Natural killer cell (primary cell): ENCODE data around the gene PRKN. TPM values are rescaled to one million over a fixed set of nuclear protein-coding genes. Genes with fewer than 3 reads are reported as not detected.

ENCODE experiments used
- ATAC-seq, 3 donors: fragments of 150-1000 bp in 2 of 3; fragments of 200-7000 bp in 1 of 3; cut with Tn5 transposase; 1 replicate in 1 of 3; 2 replicates in 2 of 3; pipeline ENCODE4 v1.10.0; 2021; ENCODE audit warnings: mild to moderate bottlenecking in 2 of 3, moderate library complexity in 2 of 3
- DNase-seq, 2 donors: peaks; one replicate each; pipeline versions ENCODE4 v3.0.0 to v3.0.0-alpha.2; 2013 to 2021; ENCODE audit warnings: mixed read lengths in 1 of 2
- H3K27ac ChIP-seq: one replicate; pipeline ENCODE4 v1.5.1; 2013; ENCODE audit warnings: mild to moderate bottlenecking, low read length
- H3K27me3 ChIP-seq: one replicate; pipeline ENCODE4 v1.6.1; 2013; ENCODE audit warnings: low read length; ENCODE audit not compliant: control insufficient read depth, insufficient read depth
- H3K36me3 ChIP-seq: one replicate; pipeline ENCODE4 v1.6.1; 2013; ENCODE audit warnings: low read length; ENCODE audit not compliant: control insufficient read depth, insufficient read depth
- H3K4me1 ChIP-seq: one replicate; pipeline ENCODE4 v1.6.1; 2013; ENCODE audit warnings: low read length; ENCODE audit not compliant: control insufficient read depth, insufficient read depth
- H3K4me3 ChIP-seq: one replicate; pipeline ENCODE4 v1.5.1; 2013; ENCODE audit warnings: low read length
- H3K9me3 ChIP-seq: one replicate; pipeline ENCODE4 v1.6.1; 2013; ENCODE audit warnings: low read length; ENCODE audit not compliant: control insufficient read depth, insufficient read depth
- H3K27ac Mint-ChIP-seq, 2 donors: one replicate each; pipeline ENCODE4 v1.8.0; 2022; ENCODE audit warnings: mild to moderate bottlenecking in 2 of 2, mixed read lengths in 2 of 2, moderate library complexity in 1 of 2
- H3K27me3 Mint-ChIP-seq, 2 donors: one replicate each; pipeline ENCODE4 v1.8.0; 2022; ENCODE audit warnings: low read depth in 2 of 2, mixed read lengths in 2 of 2
- H3K36me3 Mint-ChIP-seq: one replicate; pipeline ENCODE4 v1.8.0; 2022; ENCODE audit warnings: mixed read lengths
- H3K4me1 Mint-ChIP-seq, 2 donors: one replicate each; pipeline ENCODE4 v1.8.0; 2022; ENCODE audit warnings: mixed read lengths in 2 of 2
- H3K4me3 Mint-ChIP-seq: one replicate; pipeline ENCODE4 v1.8.0; 2022; ENCODE audit warnings: mild to moderate bottlenecking, moderate library complexity, mixed read lengths
- H3K9me3 Mint-ChIP-seq, 2 donors: one replicate each; pipeline ENCODE4 v1.8.0; 2022; ENCODE audit warnings: mixed read lengths in 2 of 2
- CTCF ChIP-seq: fragments of 200-600 bp; IDR thresholded peaks from one replicate; pipeline ENCODE4 v1.8.0; 2022; ENCODE audit warnings: antibody characterized with exemption
- WGBS: methylation state at CpG from one replicate; pipeline ENCODE4 v1.1.7; 2013; ENCODE audit warnings: missing lambda C conversion rate; ENCODE audit not compliant: insufficient coverage; 5-methylcytosine and 5-hydroxymethylcytosine counted together
- intact Hi-C: fragments of 100-400 bp; cut with micrococcal nuclease; formaldehyde crosslinking; loops from one replicate; pipeline ENCODE4 v1.14.2; 2022
- total RNA-seq, 4 donors: library from RNA; stranded (reverse); fragments of 120-200 nt in 1 of 4; gene quantifications; one replicate each; pipeline versions ENCODE4 v1.2.3 to v1.2.4, GENCODE V29; 2013 to 2022

The PRKN gene
- total RNA-seq, 3 donors from 2014 or later (not counting 1 experiment from before 2014, with no cell fraction given), result 1.4 to 1.9 (median 1.9) TPM

DNA sequence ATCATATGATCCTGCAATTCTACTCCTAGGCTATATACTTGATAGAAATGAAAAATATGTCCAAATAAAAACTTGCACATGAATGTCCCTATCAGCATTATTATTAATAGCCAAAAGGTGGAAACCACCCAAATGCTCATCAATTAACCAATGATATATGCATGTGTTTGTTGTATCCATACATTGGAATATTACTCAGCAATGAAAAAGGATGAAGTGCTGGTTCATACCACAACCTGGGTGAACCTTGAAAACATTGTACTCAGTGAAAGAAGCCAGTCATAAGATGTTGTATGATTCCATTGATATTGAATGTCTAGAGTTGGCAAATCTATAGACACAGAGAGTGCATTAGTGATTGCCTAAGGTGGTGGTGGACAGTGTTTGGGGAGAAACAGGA, 267.6 kb downstream of the PRKN start:
- intact Hi-C loops, result no loop called here
- H3K9me3 ChIP-seq, result no peaks in the 10 kb centered on the region
- no peak for DNase-seq
- Mint-ChIP-seq H3K4me3 (no peak overlapping the region), H3K9me3 (peaks cover 4 to 7% of the 10 kb centered on the region in 2 donors), H3K27ac (no peak overlapping the region), H3K27me3 (no peaks in the 10 kb centered on the region), H3K36me3 (no peaks in the 10 kb centered on the region), H3K4me1 (no peaks in the 10 kb centered on the region)
- H3K4me3 ChIP-seq, result no peak overlapping the region
- TF ChIP-seq CTCF, result no peak
- no peaks in the 10 kb centered on the region for H3K36me3 ChIP-seq
- ATAC-seq, result no peak
- no peaks in the 10 kb centered on the region for H3K27me3 ChIP-seq
- no peak overlapping the region for H3K27ac ChIP-seq
- H3K4me1 ChIP-seq, result no peaks in the 10 kb centered on the region

GRCh38 chr6:162450358-162450757, 277.2 kb downstream of the PRKN start:
- Histone ChIP-seq H3K27me3 (no peaks in the 10 kb centered on the region), H3K4me1 (no peaks in the 10 kb centered on the region), H3K9me3 (peaks cover 10% of the 10 kb centered on the region), H3K27ac (no peak overlapping the region), H3K4me3 (no peak overlapping the region), H3K36me3 (no peaks in the 10 kb centered on the region)
- no peak for TF ChIP-seq CTCF
- Mint-ChIP-seq H3K4me1 (no peaks in the 10 kb centered on the region), H3K4me3 (no peak overlapping the region), H3K9me3 (peaks cover 10 to 28% of the 10 kb centered on the region in 2 donors), H3K27ac (no peak overlapping the region), H3K27me3 (no peaks in the 10 kb centered on the region), H3K36me3 (peaks cover 8% of the 10 kb centered on the region)
- no peak for ATAC-seq
- intact Hi-C loops, result no loop called here
- no peak for DNase-seq
- 93% methylated on average over 9 of the region's 9 CpGs for WGBS

- Histone ChIP-seq H3K27ac (no peak overlapping the region), H3K27me3 (no peaks in the 10 kb centered on the region), H3K36me3 (no peaks in the 10 kb centered on the region), H3K4me1 (no peaks in the 10 kb centered on the region), H3K9me3 (peaks cover 10% of the 10 kb centered on the region), H3K4me3 (no peak overlapping the region)
- peaks cover 8 to 34% of the 10 kb centered on the region in 2 donors for H3K9me3 Mint-ChIP-seq
- no peak overlapping the region for H3K27ac Mint-ChIP-seq
- ATAC-seq, result no peak
- H3K4me1 Mint-ChIP-seq, result no peaks in the 10 kb centered on the region
- 72% methylated on average over 3 of the region's 3 CpGs for WGBS
- DNase-seq, result no peak
- intact Hi-C loops, result no loop called here
- H3K4me3 Mint-ChIP-seq, result no peak overlapping the region
- H3K27me3 Mint-ChIP-seq, result no peaks in the 10 kb centered on the region
- no peak for TF ChIP-seq CTCF
- H3K36me3 Mint-ChIP-seq, result peaks cover 8% of the 10 kb centered on the region
Measured at GRCh38 chr6:162448294-162448693, 279.3 kb downstream of the PRKN start.

GRCh38 chr6:162443101-162443500, 284.5 kb downstream of the PRKN start:
- Histone ChIP-seq H3K9me3 (peaks cover 3% of the 10 kb centered on the region), H3K27me3 (no peaks in the 10 kb centered on the region), H3K4me3 (no peak overlapping the region), H3K4me1 (no peaks in the 10 kb centered on the region), H3K27ac (no peak overlapping the region), H3K36me3 (no peaks in the 10 kb centered on the region)
- peaks cover 13 to 32% of the 10 kb centered on the region in 2 donors for H3K9me3 Mint-ChIP-seq
- whole genome bisulfite sequencing, result 90% methylated on average over 10 of the region's 10 CpGs
- H3K4me1 Mint-ChIP-seq, result no peaks in the 10 kb centered on the region
- no peaks in the 10 kb centered on the region for H3K36me3 Mint-ChIP-seq
- no peak overlapping the region for H3K27ac Mint-ChIP-seq
- H3K27me3 Mint-ChIP-seq, result no peaks in the 10 kb centered on the region
- TF ChIP-seq CTCF, result no peak
- no peak for ATAC-seq
- DNase-seq, result no peak
- intact Hi-C loops, result no loop called here
- H3K4me3 Mint-ChIP-seq, result no peak overlapping the region
